C4-2B (cell line): ENCODE measurements around the gene HOXD11.

Source experiments
- ZFX ChIP-seq: fragments of 450-650 bp; IDR thresholded peaks from 2 replicates; pipeline ENCODE4 v1.6.1; 2017
- TF ChIP-seq, protein P1 (sequence below): fragments of 450-650 bp; conservative IDR thresholded peaks from 2 replicates; pipeline ENCODE4 v1.5.1; 2017; ENCODE audit warnings: mild to moderate bottlenecking

DNA sequence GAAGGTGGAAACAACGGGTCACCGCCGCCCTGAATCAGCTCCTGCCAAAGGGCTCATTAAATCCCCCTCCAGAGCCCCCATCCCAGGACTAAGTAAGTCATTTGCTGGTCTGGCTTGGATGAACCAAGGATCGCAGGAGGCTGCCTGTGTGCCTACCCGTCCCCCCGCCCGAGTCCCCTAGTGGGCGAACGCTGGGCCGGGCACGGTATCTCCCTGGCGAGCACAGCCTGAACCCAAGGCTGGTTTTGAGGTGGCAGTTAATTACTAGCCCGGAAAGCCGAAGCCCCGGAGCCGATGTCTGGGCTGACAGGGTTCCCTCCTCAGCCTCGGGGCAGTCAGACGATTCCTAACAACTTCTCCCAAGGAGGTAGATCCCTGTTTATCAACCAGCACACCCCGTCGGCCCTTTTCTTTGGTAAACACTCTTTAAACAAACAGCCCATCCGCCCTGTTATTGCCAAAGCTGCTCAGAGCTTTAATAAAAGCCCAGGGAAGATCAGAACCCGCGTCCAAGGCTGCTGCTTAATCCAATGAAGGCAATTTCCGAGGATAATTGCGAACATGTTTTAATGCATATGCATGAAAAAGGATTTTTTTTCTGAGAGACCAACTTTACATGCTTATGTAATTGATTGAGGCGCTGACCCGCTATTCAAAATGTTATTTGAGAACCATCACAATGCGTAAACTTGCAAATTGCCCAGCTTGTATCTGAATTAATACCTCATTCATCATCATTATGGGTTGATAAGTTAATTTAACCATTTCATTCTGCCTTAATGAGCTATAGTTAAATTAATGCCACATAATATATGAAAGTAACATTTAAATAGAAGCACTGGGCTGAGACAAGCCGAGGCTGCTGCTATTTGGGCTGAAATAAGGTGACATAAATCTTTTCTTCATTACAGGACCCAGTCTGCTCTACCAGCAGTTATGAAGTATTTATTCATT lies 33.9 kb upstream of the HOXD11 start:
- TF ChIP-seq, protein P1, sequence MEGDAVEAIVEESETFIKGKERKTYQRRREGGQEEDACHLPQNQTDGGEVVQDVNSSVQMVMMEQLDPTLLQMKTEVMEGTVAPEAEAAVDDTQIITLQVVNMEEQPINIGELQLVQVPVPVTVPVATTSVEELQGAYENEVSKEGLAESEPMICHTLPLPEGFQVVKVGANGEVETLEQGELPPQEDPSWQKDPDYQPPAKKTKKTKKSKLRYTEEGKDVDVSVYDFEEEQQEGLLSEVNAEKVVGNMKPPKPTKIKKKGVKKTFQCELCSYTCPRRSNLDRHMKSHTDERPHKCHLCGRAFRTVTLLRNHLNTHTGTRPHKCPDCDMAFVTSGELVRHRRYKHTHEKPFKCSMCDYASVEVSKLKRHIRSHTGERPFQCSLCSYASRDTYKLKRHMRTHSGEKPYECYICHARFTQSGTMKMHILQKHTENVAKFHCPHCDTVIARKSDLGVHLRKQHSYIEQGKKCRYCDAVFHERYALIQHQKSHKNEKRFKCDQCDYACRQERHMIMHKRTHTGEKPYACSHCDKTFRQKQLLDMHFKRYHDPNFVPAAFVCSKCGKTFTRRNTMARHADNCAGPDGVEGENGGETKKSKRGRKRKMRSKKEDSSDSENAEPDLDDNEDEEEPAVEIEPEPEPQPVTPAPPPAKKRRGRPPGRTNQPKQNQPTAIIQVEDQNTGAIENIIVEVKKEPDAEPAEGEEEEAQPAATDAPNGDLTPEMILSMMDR: no peak
- TF ChIP-seq ZFX: no peak
